ENCODE data around the gene VMO1.

The VMO1 gene

DNA sequence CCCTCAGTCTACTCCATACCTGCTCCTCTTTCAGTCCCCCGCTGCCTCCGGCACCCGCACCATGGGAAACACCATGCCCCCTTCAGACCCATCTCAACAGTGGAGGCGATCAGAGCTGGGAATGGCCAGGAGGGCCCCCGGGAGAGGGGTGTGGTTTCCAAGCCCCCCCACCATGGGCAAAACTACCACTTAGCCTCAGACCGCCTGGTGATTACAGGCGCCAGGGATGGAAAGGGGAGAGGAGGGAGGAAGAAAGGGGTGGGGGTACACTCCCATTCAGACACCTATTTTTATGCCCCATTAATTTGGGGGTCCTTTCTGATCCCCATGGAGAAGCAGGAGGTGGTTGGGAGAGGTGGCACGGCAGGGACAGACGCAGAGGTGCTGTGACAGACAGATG lies 16.1 kb upstream of the VMO1 start, which contains the start of gene C17orf114:
TSS of gene C17orf114 (minus strand) at position 101 of the 400 bp plus-strand sequence.
- TF ChIP-seq, protein P1, sequence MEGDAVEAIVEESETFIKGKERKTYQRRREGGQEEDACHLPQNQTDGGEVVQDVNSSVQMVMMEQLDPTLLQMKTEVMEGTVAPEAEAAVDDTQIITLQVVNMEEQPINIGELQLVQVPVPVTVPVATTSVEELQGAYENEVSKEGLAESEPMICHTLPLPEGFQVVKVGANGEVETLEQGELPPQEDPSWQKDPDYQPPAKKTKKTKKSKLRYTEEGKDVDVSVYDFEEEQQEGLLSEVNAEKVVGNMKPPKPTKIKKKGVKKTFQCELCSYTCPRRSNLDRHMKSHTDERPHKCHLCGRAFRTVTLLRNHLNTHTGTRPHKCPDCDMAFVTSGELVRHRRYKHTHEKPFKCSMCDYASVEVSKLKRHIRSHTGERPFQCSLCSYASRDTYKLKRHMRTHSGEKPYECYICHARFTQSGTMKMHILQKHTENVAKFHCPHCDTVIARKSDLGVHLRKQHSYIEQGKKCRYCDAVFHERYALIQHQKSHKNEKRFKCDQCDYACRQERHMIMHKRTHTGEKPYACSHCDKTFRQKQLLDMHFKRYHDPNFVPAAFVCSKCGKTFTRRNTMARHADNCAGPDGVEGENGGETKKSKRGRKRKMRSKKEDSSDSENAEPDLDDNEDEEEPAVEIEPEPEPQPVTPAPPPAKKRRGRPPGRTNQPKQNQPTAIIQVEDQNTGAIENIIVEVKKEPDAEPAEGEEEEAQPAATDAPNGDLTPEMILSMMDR (IDR thresholded peaks at IDR 0.05; ENCODE audit: extremely low read depth, insufficient read depth, missing control alignments): no peak
- in situ Hi-C loops (cut with MboI; ENCODE audit: low pct_unique_long_range_greater_than_20kb, low sequenced_read_pairs, unreplicated experiment): no loop called here
- DNase-seq (ENCODE audit: low spot score): no peak

DNA sequence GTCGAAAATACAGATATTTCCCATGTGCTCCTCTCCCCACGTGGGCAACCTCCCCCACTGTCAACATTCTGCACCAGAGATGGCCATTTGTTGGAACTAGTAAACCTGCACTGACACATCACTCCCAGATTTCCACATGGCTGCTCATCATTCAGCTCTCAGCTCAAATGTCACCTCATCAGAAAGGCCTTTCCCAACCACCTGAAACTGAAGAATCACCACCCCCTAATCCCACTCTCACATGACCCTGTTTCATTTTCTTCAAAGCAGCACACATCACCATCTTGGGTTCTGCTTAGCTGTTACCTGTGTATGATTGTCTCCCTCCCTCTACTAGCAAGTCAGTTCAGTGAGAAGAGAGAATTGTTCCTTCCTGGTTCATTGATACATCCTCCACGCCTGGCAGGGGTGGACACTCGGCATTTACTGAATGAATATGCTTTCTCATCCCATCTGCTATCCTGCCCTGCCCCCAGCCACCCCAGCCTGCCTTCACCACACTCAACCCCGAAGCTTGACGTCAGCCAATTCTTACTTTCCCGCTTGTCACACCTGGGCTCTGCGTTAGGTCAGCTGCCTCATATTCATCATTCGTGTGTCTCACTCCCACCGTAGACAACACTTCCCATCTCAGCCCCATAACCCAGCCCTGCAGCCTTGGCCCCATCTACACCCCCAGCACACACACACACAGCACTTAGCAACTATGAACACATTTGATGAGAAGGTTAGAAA lies 14.5 kb upstream of the VMO1 start:
- DNase-seq (ENCODE audit: low spot score): no peak
- TF ChIP-seq, protein P1 (IDR thresholded peaks at IDR 0.05; ENCODE audit: extremely low read depth, insufficient read depth, missing control alignments): no peak
- in situ Hi-C loops (cut with MboI; ENCODE audit: low pct_unique_long_range_greater_than_20kb, low sequenced_read_pairs, unreplicated experiment): no loop called here

DNA sequence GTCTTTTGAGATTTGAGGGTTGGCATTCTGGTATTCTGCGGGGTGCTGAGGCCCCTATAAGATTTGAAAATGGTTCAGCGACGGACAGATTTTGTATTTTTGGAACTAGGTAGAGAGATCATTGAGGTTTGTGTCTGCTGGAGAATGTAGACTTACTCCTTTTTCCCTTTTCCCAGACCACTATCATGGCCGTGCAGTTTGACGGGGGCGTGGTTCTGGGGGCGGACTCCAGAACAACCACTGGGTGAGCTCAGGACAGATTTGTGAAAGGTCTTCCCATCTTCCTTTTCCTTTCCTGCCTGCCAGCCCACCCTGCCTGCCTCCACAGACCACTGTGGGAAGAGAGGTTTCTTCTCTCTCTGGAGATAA lies 10.4 kb upstream of the VMO1 start:
- TF ChIP-seq, protein P1 (IDR thresholded peaks at IDR 0.05; ENCODE audit: extremely low read depth, insufficient read depth, missing control alignments): no peak
- no peak for DNase-seq (ENCODE audit: low spot score)
- in situ Hi-C loops (cut with MboI; ENCODE audit: low pct_unique_long_range_greater_than_20kb, low sequenced_read_pairs, unreplicated experiment): no loop called here

DNA sequence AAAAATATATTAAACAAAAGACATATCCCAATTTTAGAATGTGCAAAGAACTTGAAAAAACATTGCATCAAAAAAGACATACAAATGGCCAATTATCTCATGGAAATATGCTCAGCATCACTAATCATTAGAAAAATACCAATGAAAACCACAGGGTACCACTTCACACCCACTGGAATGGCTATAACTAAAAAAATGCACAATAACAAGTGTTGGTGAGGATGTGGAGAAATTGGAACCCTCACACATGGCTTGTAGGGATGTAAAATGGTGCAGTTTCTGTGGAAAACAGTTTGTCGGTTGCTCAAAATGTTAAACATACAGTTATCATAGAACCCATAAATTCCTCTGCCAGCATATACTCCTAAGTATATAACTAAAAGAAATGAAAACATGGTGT lies 9.0 kb upstream of the VMO1 start:
- DNase-seq (ENCODE audit: low spot score): no peak
- in situ Hi-C loops (cut with MboI; ENCODE audit: low pct_unique_long_range_greater_than_20kb, low sequenced_read_pairs, unreplicated experiment): no loop called here
- TF ChIP-seq, protein P1 (IDR thresholded peaks at IDR 0.05; ENCODE audit: extremely low read depth, insufficient read depth, missing control alignments): no peak

DNA sequence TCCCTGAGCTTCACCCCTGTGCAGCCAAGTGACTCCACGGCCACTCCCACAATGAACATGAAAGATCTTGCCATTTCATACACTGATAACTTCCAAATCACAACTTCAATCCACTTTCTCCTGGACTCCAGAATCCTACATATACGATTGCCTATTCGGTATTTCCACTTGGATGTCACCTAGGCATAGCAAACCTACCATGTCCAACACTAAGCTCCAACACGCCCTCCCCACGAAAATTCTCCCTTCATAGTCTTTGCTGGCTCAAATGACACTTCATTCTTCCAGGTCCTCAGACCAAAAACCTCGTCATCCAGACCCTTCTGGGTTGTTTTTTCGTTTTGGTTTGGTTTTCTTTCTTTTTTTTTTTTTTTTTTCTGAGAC lies 4.5 kb upstream of the VMO1 start:
- TF ChIP-seq, protein P1 (IDR thresholded peaks at IDR 0.05; ENCODE audit: extremely low read depth, insufficient read depth, missing control alignments): no peak
- no peak for DNase-seq (ENCODE audit: low spot score)
- in situ Hi-C loops (cut with MboI; ENCODE audit: low pct_unique_long_range_greater_than_20kb, low sequenced_read_pairs, unreplicated experiment): no loop called here

DNA sequence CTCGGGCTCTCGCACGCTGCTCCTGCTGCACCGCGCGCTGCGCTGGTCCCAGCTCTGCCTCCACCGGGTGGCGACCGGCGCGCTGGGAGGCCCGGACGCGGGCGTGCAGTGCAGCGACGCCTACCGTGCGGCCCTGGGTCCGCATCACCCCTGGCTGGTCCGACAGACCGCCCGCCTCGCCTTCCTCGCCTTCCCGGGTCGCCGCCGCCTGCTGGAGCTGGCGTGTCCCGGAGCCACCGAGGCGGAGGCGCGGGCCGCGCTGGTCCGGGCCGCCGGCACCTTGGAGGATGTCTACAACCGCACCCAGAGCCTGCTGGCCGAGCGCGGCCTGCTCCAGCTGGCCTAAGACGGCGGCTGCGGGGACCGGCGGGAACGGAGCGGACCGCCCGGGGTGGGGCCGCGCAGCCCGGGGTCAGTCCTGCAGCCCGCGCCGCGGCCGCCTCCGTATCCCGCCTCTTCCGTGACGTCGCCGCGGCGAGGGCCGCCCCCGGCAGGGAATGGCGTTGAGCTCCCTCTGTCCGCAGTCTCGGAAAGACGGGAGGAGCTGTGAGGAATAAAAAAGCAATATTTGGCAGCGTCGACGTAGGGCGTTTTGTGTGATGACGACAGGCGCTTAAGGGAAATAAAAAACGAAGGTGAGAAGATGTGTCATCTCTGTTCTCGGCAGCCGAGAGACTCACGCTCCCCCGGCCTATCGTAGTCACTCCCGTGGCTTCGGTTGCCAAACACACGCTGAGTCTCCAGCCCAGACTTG lies 4.0 kb upstream of the VMO1 start:
- in situ Hi-C loops (cut with MboI; ENCODE audit: low pct_unique_long_range_greater_than_20kb, low sequenced_read_pairs, unreplicated experiment): no loop called here
- TF ChIP-seq, protein P1 (IDR thresholded peaks at IDR 0.05; ENCODE audit: extremely low read depth, insufficient read depth, missing control alignments): peak; percentile 91
- peak; percentile 97 for DNase-seq (ENCODE audit: low spot score)

Measured in GM13977 (cell line).